Smooth muscle cell (in vitro differentiated cells): ENCODE data around the gene NINJ2. TPM values are rescaled to one million over a fixed set of nuclear protein-coding genes. Genes with fewer than 3 reads are reported as not detected.

ENCODE experiments used
- DNase-seq: peaks from one replicate; lab custom pipeline; 2025; ENCODE audit not compliant: unreplicated experiment; lab: John Stamatoyannopoulos, UW
- H2AFZ ChIP-seq: fragments of 200-600 bp; sonication (generic); 2 replicates; pipeline ENCODE4 v1.6.0; 2016; ENCODE audit warnings: antibody characterized with exemption, low read depth, mild to moderate bottlenecking
- H3F3A ChIP-seq: fragments of 200-600 bp; sonication (generic); 2 replicates; pipeline ENCODE4 v1.6.0; 2017; ENCODE audit warnings: antibody characterized with exemption, low read depth
- H3K27ac ChIP-seq: fragments of 200-600 bp; sonication (generic); 2 replicates; pipeline ENCODE4 v1.5.1; 2016; ENCODE audit warnings: low read depth, mild to moderate bottlenecking
- H3K27me3 ChIP-seq: fragments of 200-600 bp; sonication (generic); 2 replicates; pipeline ENCODE4 v1.6.1; 2016; ENCODE audit warnings: low read depth, mild to moderate bottlenecking
- H3K36me3 ChIP-seq: fragments of 200-600 bp; sonication (generic); 2 replicates; pipeline ENCODE4 v1.5.1; 2016; ENCODE audit warnings: low read depth
- H3K4me1 ChIP-seq: fragments of 200-600 bp; sonication (generic); 2 replicates; pipeline ENCODE4 v1.5.1; 2016; ENCODE audit warnings: low read depth
- H3K4me2 ChIP-seq: fragments of 200-600 bp; sonication (generic); 2 replicates; pipeline ENCODE4 v1.6.0; 2016; ENCODE audit warnings: mild to moderate bottlenecking
- H3K4me3 ChIP-seq: fragments of 200-600 bp; sonication (generic); 2 replicates; pipeline ENCODE4 v1.5.1; 2016; ENCODE audit warnings: mild to moderate bottlenecking
- H3K79me2 ChIP-seq: fragments of 200-600 bp; sonication (generic); 2 replicates; pipeline ENCODE4 v1.6.0; 2016; ENCODE audit warnings: low read depth, mild to moderate bottlenecking
- H3K9ac ChIP-seq: fragments of 200-600 bp; sonication (generic); 2 replicates; pipeline ENCODE4 v1.6.0; 2016; ENCODE audit warnings: low read depth
- H3K9me3 ChIP-seq: fragments of 200-600 bp; sonication (generic); replicated peaks from 2 replicates; pipeline ENCODE4 v1.5.1; 2016; ENCODE audit warnings: low read depth
- H4K20me1 ChIP-seq: fragments of 200-600 bp; sonication (generic); 2 replicates; pipeline ENCODE4 v1.6.0; 2016; ENCODE audit warnings: low read depth
- CTCF ChIP-seq: fragments of 200-600 bp; sonication (generic); IDR thresholded peaks from 2 replicates; pipeline ENCODE4 v1.5.1; 2017; ENCODE audit warnings: borderline replicate concordance, mild to moderate bottlenecking, antibody characterized with exemption; ENCODE audit not compliant: insufficient read depth, poor library complexity, severe bottlenecking
- WGBS: methylation state at CpG from one replicate; pipeline ENCODE4 v1.1.7; 2016; ENCODE audit warnings: low lambda C conversion rate; 5-methylcytosine and 5-hydroxymethylcytosine counted together
- polyA plus RNA-seq: library from polyadenylated mRNA; unstranded; fragments of >200 nt; fragmentation: Nextera tagmentation; extraction: Ambion mirVana; gene quantifications from 2 replicates; pipeline ENCODE4 v1.2.1, GENCODE V29; 2016
- total RNA-seq: library from RNA; depleted of rRNA; stranded (reverse); fragments of >200 nt; gene quantifications from 2 replicates; pipeline ENCODE4 v1.2.3, GENCODE V29; 2014

Gene NINJ2
- total and polyA plus RNA-seq, 2 experiments from 2014 or later: 4.2 to 12.1 TPM

DNA sequence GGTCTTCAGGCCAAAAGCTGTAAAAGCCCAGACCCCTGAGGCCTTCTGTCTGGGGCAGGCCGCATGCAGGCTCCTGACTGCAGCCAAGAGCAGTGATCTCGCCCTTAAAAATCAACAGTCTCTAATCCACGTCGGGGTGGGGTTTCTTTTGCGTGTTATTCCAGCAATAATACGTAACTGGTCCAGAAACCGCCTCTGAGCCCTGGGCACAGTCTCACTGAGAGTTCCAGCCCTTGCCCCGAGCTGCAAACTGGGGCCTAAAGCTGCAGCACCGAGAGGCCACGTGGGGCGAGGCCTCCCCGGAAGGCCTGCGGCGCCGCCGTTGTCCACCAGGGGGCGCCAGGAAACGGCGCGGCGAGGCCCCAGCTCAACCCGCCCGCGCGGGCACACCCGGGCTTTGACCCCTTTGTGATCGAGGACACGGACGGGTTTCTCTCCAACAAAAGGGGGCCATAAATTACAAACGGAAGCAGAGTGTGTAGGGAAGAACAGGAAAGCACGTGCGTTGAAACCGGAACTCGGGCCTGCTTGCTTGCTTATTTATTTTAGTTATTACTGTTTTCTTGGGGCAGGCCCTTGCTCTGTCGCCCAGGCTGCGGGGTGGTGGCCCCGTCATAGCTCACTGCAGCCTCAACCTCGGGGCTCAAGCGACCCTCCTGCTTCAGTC, 87.2 kb downstream of the NINJ2 start:
- H4K20me1 ChIP-seq: no peaks in the 10 kb centered on the region
- H3K79me2 ChIP-seq: no peaks in the 10 kb centered on the region
- H3K27me3 ChIP-seq: no peaks in the 10 kb centered on the region
- peak; percentile 95 for TF ChIP-seq CTCF
- no peak overlapping the region for H3K9ac ChIP-seq
- DNase-seq: peak; percentile 67
- H3K4me2 ChIP-seq: peak overlapping the region; percentile 55
- peak overlapping the region; percentile 70 for H2AFZ ChIP-seq
- H3K9me3 ChIP-seq: no peaks in the 10 kb centered on the region
- peak overlapping the region; percentile 68 for H3K27ac ChIP-seq
- peaks cover 25% of the 10 kb centered on the region for H3K4me1 ChIP-seq
- peaks cover 18% of the 10 kb centered on the region for H3F3A ChIP-seq
- 13% methylated on average over 37 of the region's 39 CpGs for WGBS
- no peak overlapping the region for H3K4me3 ChIP-seq
- no peaks in the 10 kb centered on the region for H3K36me3 ChIP-seq

DNA sequence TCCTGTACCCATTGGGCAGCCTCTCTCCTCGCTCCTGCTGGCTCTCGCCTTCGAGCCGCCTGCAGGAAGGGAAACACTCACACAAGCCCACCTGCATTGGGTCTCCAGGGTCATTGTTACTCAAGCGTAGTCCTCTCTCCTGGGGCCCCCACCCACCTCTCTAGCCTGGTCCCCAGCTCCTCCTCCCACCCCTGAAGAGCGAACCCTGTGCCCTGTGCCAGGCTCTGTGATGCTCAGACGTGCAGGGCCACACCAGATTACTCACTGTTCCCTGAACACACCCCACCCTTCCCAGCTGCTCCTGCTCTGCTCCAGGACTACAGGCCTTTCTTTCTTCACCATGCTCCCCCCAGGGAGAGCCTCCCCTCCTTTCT, 88.1 kb downstream of the NINJ2 start:
- Histone ChIP-seq H3K4me1 (peaks cover 35% of the 10 kb centered on the region), H4K20me1 (no peaks in the 10 kb centered on the region), H3K9me3 (no peaks in the 10 kb centered on the region), H3F3A (peaks cover 25% of the 10 kb centered on the region), H3K4me3 (no peak overlapping the region), H3K4me2 (peak overlapping the region; percentile 38), H3K27ac (peak overlapping the region; percentile 68), H3K36me3 (no peaks in the 10 kb centered on the region), H3K27me3 (no peaks in the 10 kb centered on the region), H3K79me2 (no peaks in the 10 kb centered on the region), H2AFZ (no peak overlapping the region), H3K9ac (no peak overlapping the region)
- no peak for TF ChIP-seq CTCF
- DNase-seq: no peak
- WGBS: 26% methylated on average over 6 of the region's 7 CpGs

DNA sequence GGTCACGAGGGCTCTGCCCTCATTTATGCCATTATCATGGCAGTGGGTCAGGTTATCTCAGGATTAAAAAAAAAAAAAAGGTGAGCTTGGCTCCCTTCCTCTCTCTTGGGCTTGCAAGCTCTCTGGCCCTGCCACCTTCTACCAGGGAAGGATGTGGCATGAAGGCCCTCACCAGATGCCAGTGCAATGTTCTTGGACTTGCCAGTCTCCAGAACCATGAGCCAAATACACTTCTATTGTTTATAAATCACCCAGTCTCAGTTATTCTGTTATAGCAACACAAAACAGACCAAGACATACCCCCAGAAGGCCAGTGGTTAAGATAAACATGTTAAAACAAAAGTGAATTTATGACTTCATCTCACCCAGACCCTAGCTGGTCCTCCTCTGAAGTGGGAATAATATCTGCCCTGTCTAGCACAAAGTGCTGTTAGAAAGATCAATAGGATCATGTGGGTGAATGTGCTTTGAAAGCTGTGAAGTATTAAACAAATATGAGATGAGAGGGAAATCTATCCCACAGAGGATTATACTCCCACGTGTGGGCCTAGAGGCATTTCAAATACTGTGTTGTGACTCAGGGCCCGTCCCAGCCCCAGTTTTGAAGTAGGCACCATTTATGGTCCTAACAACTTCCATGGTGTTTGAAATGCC, 88.6 kb downstream of the NINJ2 start:
- H2AFZ ChIP-seq: no peak overlapping the region

More for the DNA sequence above, 88.6 kb downstream of the NINJ2 start:
- Histone ChIP-seq H3K9me3 (no peaks in the 10 kb centered on the region), H3K79me2 (no peaks in the 10 kb centered on the region), H3F3A (peaks cover 28% of the 10 kb centered on the region), H3K4me3 (no peak overlapping the region), H3K9ac (no peak overlapping the region), H4K20me1 (no peaks in the 10 kb centered on the region), H3K27ac (peak overlapping the region; percentile 73), H3K4me2 (peak overlapping the region; percentile 38), H3K36me3 (no peaks in the 10 kb centered on the region), H3K27me3 (no peaks in the 10 kb centered on the region), H3K4me1 (peaks cover 33% of the 10 kb centered on the region)
- 22% methylated on average over 3 of the region's 3 CpGs for WGBS
- no peak for TF ChIP-seq CTCF
- no peak for DNase-seq
